GM19395 (cell line): ENCODE data around the gene LGR4.

Experiments used
- ATAC-seq: cut with Tn5 transposase; IDR thresholded peaks from one replicate; pipeline ENCODE4 v1.9.1; 2021; ENCODE audit warnings: mild to moderate bottlenecking, moderate library complexity; ENCODE audit not compliant: unreplicated experiment

LGR4 gene

DNA sequence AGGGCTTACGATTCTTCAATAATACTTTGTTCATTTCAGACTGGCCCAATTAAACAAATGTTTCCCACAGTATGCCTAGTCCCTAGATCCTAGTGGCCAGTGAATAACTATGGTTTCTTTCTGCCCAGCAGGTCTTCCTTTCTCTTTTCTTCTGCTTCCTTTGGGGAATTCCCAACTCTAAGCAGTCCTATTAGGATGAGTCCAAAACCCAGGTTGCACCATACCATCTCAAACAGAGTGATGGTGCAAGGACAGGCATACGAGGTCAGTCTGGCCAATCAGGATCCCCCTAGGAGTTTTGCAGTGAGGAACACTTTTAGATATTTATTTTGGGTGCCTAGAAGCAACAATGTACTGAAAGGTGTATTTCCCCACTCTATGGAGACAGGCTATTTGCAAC, 68.2 kb downstream of the LGR4 start:
- ATAC-seq = no peak

DNA sequence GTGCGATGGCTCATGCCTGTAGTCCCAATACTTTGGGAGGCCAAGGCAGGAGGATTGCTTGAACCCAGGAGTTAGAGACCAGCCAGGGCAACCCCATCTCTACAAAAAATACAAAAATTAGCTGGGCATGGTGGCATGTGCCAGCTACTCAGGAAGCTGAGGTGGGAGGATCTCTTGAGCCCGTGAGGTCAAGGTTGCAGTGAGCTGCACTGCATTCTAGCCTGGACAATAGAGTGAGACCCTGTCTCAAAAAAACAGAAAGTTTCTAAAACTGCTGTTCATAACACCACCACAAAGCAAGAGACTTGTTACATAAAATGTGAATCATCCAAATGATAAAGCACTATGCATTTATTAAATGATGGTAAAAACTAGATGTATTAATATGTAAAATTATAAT, 69.4 kb downstream of the LGR4 start:
- ATAC-seq = no peak

DNA sequence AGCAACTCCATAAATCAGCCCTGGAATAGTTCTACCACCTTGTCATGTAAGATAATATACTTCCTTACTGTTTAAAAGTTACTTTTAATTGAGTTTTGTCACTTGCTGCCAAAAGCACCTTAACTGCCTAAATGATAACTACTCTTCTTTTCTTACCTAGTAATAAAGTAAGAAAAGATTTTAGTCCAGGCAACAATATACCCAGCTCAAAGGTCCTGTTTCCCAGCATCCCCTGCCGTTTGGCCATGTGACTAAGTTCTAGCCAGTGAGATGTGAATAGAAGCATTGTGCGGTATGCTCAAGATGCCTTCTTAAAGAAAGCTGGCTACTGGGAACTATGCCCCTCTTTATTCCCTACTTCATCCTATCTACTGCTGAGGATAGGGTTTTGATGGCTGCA, 70.1 kb downstream of the LGR4 start:
- ATAC-seq = no peak

DNA sequence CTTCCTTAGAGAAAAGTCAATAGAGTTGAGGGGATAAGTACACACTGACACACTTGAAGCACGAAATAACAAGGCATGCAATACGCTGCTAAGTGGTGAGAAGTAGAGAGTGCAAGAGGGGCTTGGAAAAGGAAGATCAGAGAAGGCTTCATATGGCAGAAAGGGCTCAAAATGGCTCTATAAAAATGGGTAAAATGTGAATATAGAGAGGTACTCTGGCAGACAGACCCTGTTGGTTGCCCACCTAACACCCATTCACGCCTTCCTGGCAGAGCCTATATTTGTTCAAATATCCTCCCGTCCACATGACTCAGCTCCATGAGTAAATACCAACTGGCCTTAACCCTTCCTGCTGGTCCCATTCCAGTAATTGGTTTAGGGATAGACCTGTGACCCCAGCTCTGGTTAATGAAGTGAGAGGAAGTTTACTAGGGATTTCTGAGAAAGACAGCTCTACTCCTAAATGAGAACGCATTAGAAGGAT, 70.7 kb downstream of the LGR4 start:
- no peak for ATAC-seq

- ATAC-seq = no peak
These were observed 71.2 kb downstream of the LGR4 start for GRCh38 chr11:27401280-27401832.

GRCh38 chr11:27398400-27398770, 74.2 kb downstream of the LGR4 start:
- no peak for ATAC-seq

DNA sequence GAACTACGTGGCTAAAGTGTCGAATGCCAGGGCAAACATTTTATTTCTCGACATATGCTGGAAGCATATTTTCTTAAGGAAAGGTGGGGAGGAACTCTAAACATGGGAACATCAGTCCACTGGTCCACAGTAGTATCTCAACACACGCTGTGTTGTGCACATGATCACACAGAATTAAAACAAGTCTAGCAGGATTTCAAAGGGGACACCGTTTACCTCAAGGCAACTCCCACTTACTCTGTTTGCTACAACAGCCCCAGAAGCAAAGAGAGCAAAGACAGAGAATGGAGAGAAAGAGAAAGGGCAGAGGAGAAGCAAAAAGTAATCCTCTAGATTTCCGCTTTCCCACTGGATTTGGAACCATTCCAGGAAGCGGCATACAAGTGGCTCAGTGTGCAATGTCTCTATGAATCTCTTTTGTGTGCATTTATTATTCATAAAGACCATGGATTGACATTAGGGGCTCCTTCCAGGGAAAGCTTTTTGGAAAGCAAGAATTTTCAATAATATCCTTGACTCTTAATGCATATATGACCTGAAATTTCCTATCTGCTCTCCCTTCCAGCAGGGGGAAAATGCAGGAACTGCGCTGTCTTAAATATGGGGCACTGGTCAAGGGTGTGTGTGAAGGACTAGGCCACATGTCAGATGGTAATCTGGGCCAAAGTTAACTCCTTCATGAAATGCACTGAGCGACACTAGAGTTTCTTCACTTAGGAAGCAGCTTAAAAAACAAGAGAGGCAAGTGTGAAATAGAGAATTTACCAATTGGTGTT, 74.8 kb downstream of the LGR4 start:
- ATAC-seq = no peak

DNA sequence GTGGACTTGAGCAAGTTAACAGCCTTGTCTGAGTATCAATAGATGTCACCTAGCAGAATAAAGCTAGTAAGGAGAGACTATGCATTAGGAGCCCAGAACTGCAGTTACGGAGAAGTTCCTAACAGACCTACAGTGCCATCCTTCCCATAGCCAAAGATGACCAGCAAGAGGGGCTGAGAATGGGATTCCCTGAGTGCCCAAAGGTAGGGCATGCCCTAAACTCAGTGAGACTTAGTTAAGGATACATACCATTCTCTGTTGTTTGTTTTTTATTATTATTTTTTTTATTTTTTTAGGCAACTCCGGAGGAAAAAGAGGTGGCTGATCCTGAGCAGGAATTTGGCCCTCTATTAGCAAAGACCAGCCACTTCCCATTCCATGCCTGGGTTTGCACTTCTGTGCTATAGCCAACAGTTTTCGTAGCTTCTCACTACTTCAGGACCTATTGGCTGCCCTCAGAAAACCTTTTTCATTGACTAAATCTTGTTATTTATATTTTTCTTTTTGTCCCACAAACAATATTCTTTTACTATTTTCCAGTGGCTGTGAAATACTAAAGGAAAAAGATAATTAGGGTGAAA, 76.2 kb downstream of the LGR4 start:
- no peak for ATAC-seq

DNA sequence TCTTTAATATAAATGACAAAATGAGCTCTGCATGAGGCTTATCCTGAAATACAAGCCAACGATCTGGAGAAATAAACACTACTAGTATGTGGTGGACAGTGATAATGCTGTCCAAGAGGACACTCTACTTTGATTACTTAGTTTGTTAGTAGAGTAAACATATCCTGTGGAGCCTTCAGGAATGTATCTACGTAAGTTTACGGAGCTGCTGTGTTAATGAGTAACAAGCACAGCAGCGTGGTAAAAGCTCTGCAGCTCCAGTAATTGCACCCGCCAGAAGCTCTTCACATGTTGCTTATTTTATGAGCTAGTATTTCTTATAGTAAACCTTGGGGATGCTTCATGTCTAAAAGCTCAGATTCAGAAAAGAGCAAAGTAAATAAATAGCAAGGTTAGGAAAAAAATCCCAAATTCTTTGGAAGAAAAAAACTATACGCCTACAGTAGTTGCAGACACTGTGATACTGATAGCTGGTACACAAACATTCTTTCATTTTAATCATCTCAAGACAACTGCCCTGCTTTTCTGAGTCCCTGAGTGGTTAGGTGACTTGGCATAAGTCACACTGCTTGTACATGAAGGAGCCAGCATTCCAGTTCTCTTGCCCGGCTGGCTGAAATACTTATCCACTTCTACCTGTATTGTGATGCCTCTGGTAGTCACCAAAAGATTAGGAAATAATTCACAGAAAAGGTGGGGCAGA, 76.9 kb downstream of the LGR4 start:
- ATAC-seq = no peak

DNA sequence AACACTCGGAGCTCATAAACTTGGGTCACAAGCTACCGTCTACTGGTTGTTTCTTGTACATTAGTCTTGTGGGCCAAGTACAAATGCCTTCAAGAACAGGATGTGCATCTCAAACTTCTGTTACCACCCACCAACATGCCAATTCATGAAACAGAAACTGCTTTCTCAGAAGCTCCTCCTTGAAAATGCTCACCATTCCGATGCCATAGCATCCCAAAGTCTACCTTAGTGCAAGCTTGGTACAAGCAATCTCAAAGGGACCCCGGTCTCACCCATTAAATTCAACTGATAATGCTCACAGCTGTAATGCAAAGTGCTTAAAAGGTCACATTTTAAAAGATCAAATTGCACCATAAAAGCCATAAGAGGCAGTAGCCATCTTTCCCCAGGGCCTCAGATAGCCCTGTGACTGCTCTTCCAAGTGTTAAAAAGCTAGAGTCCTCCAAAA, 77.8 kb downstream of the LGR4 start:
- no peak for ATAC-seq

DNA sequence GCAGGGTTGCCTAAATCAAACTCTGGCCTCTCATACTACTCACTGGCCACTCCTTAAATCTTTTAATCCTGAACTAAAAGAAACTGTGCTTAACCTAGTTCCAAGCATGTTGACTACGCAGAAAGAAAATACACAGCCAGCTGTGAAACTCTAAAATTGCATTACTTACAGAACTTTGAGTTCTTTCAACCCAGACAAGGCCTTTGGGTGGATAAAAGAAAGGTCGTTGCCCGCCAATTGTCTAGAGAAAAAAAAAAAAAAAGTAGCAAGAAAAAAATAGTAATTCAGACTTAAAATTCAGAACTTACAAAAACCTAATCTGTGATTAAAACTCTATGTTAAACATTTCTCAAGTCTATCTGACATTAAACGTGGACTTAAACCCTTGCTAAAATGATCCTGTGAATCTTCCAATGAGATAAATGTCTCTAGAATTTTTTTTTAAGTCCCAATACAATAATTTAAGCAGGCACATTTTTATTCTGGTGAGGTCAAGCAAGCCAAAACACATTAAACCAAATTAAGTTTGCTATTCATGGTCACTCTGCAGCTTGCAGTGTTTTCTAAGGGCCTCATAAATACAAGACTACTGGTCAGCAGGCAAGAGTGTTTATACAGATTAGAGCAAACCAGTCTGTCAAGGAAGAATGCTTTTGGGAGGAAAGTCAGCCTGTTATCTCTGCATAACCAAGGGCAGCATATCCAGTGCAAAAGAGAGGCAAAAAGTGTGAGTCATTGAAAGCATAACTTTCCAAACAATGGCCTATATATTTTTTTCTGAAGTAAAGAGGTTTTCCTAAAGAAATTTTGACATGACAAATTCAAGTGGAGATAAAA, 80.1 kb downstream of the LGR4 start:
- ATAC-seq = no peak

DNA sequence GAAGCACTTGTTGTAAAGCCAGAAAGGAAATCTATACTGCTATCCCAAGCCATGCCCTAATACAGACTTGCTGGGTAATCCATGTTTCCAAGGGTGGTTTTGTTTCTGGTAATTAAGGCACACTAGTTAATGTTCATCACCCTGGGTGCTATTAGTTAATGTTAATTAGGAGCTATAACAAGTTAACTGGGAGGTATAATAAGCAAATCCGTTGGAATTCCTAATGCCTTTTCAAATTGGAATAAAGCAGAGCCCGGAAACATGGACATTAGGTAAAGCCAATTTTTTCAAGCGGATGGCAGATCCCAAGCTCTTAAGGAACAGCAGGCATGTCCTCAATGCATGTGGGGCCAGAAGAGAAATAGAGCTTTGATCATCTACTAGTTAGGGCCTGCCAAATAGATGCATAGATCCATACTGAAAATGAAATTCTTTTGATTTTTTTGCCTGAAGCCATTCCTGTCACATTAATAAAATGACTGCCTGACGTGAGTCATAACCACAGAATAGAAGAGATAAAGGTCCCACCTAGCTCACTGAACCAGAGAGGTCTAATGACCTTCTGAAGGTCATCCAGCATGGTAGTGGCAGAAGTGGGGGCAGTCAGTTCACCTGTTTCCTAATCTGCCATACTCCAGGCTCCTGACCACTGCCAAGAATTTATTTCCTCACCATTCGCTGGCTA, 81.1 kb downstream of the LGR4 start:
- ATAC-seq = no peak

DNA sequence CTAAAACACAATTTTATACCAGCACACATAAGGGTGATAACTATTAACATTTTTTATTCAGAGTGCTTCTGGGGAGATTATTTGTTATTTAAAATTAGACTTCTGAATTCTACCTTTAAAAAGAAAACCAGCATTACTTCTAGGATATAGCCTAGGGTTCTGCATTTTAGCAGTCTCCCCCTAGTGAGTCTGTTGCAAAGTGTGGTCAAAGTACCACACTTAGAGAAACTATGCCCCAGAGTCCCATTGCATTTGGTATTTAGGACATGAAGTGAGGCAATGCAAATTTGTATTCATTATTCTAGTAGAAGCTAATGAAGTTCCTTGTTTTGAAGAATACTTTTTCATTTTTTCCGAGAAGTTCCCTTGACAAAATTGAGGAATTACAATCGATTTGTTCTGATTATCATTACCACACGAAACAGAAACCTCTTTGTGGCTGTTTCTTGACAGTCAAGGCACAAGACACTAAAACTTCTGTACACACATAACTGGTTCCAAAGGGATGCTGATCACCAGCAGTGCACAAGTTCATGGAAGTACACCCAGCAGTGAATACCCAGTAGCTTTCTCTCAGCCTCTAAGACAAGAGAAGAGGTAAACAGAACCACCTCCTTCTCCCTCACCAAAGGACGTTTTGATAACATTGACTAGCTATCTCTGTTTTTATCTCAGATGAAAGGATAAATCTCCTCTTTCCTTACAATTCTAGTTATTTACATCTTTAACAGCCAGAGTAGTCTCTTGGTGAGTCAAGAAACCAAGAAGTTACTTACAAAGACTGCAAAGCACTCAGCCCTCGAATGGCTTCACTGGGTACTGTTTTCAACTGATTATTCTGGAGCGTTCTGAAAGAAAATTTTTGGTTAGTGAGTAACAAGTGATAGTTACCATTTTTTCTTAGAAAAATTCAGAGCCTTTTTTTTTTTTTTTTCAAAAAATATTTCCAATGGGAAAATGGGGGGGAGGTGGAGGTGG, 82.0 kb downstream of the LGR4 start:
- no peak for ATAC-seq

DNA sequence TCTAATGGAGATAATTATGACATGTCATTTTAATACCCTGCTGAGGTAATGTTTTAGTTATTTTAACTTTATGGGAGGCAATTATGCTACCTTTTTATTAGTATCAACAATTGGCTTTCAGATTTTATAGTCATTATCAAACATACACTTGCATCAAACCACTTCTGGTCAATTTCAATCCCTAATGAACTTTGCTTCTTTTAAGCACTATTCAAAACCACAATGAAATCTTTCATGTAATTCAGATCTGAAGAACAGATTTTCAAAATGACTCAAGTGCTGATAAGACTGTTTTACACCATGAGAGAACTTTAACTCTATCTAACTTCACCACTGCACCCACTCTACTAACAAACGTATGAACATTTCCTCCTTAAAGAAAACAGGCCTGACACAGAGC, 83.7 kb downstream of the LGR4 start:
- ATAC-seq = no peak

DNA sequence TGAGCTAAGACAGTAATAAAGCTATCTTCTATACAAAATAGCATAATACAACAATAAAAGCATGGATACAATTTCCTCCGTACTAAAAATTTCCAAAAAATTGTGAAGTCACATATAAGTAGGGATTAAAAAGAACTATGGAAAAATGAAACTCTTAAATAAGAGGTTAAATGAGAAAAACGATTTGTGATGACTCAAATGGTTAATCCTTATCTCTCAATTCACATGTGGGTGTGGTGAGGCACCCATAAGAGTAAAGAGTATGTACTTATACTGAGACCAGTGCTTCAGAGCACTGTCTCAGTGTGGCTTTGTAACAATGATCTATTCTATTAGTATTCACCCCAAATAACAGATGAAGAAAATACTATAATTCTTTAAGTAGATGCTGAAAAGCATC, 84.6 kb downstream of the LGR4 start:
- ATAC-seq = no peak

GRCh38 chr11:27387362-27387761, 85.2 kb downstream of the LGR4 start:
- no peak for ATAC-seq

- ATAC-seq = no peak
These were observed 86.3 kb downstream of the LGR4 start for GRCh38 chr11:27386181-27386845.

- ATAC-seq = no peak
These were observed 87.3 kb downstream of the LGR4 start for GRCh38 chr11:27385245-27385644.

DNA sequence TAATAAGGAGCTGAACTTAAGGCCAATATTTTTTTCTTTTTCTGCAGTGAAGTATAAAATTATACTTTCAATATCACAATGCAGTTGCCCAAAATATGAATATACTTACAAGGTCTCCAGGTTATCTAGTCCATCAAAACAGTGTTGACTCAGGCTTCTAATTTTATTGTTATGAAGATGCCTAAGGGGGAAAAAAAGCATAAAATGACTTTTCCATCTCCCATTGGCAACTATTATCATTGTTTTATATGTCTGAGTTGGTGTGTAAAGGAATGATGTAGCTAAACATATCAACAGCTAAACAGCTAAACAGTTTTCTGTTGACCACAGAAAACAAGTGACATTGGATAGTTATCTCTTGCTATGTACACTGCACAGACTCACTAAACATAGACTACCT, 88.4 kb downstream of the LGR4 start:
- no peak for ATAC-seq
